ELF-1 (cell line): ENCODE measurements around the gene FAM170B.

Experiments
- DNase-seq: peaks from one replicate; pipeline ENCODE4 v3.0.0-alpha.2; 2016; ENCODE audit warnings: low read depth, low spot score

The FAM170B gene

GRCh38 chr10:49169776-49170175 lies 36.0 kb upstream of the FAM170B start:
- no peak for DNase-seq

- no peak for DNase-seq
Measured at GRCh38 chr10:49168831-49169500, 35.1 kb upstream of the FAM170B start.

- DNase-seq = no peak
Measured at GRCh38 chr10:49168171-49168540, 34.3 kb upstream of the FAM170B start.

GRCh38 chr10:49167425-49168170 lies 33.8 kb upstream of the FAM170B start:
- no peak for DNase-seq

GRCh38 chr10:49166484-49167400 lies 32.9 kb upstream of the FAM170B start:
- DNase-seq = no peak

GRCh38 chr10:49165821-49166483 lies 32.1 kb upstream of the FAM170B start:
- DNase-seq = no peak

GRCh38 chr10:49165259-49165658 lies 31.4 kb upstream of the FAM170B start:
- DNase-seq = no peak

GRCh38 chr10:49164559-49165188 lies 30.9 kb upstream of the FAM170B start:
- DNase-seq = peak; percentile 45

- DNase-seq = no peak
Measured at GRCh38 chr10:49163741-49164140, 29.9 kb upstream of the FAM170B start.

GRCh38 chr10:49162761-49163310 lies 29.0 kb upstream of the FAM170B start:
- DNase-seq = no peak

GRCh38 chr10:49162063-49162462 lies 28.2 kb upstream of the FAM170B start:
- DNase-seq = no peak

GRCh38 chr10:49161411-49161997 lies 27.7 kb upstream of the FAM170B start:
- DNase-seq = peak; percentile 34

- DNase-seq = no peak
Measured at GRCh38 chr10:49160814-49161213, 27.0 kb upstream of the FAM170B start.

- no peak for DNase-seq
Measured at GRCh38 chr10:49160110-49160509, 26.3 kb upstream of the FAM170B start.

- no peak for DNase-seq
Measured at GRCh38 chr10:49158915-49159314, 25.1 kb upstream of the FAM170B start.

- DNase-seq = no peak
Measured at GRCh38 chr10:49158404-49158803, 24.6 kb upstream of the FAM170B start.

GRCh38 chr10:49157229-49157628 lies 23.4 kb upstream of the FAM170B start:
- DNase-seq = no peak

GRCh38 chr10:49154641-49155040 lies 20.8 kb upstream of the FAM170B start:
- no peak for DNase-seq

GRCh38 chr10:49153971-49154370 lies 20.1 kb upstream of the FAM170B start:
- no peak for DNase-seq

GRCh38 chr10:49153115-49153514 lies 19.3 kb upstream of the FAM170B start:
- DNase-seq = no peak

GRCh38 chr10:49152663-49153062 lies 18.8 kb upstream of the FAM170B start:
- no peak for DNase-seq
